Stimulated activated CD8-positive, alpha-beta memory T cell treated with anti-CD3 and anti-CD28 coated beads, Interleukin-7, amount 100 ng/mL, for 1 hour (primary cell): Measurements from ENCODE around the gene RNF168.
"Not testable (repeated sequence)": the region's sequence is repeated elsewhere in the genome, so short reads cannot be mapped to it uniquely, and the experiment has no call there.

Experiments
- DNase-seq, 2 donors: peaks; one replicate each; pipeline ENCODE4 v3.0.0-alpha.2; 2020; ENCODE audit warnings: low read depth in 2 of 2

RNF168 gene

DNA sequence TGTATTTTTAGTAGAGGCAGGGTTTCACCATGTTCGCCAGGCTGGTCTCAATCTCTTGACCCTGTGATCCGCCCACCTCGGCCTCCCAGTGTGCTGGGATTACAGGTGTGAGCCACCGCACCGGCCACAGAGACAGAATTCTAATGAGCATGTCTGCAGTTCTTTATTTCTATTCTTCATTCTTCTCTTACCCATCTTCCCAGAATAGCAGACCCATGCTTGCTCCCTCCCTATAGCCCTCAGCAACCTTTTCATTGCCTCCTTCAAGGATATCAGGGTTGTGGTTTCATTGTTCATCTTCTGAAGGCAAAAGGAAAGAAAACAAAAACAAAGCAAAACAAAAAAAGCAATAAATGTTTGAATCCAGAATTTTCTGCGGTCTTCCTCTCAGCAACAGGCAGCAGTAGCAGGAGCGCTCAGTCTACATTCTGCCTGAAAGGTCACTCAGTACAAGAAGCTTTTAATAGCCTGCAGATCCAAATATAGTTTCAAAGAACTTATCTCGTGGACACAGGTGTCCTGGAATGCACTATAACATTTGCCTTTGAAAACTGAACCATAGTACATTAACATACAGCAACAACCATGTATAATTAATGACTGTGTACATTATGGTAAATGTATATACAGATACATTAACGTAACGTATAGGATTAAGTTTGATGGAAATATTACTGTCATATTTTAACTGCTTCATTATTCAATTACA, 11.5 kb upstream of the RNF168 start, which contains the start of gene SMCO1:
Gene SMCO1, minus strand, starts transcription at position 434 of the 709 bp plus-strand sequence. Its CDS starts 137 bp downstream, at position 297.
- DNase-seq: no peak

DNA sequence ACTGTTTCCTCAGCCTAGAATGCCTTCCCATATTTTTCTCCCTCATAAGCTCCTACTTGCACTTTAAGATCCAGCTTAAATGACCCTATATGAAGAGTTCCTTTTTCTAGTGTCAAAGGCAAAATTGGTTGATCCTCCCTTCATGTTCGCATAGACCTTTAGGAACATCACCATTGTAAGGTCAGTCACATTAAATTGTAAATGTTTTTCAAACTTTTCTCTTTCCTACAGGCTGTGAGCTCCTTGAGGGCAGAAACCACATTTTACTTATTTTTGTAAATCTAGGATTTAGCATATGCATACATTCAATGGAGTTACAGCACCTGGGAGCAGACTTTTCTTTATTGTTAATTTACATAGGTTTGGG, 10.8 kb upstream of the RNF168 start:
- DNase-seq: no peak

DNA sequence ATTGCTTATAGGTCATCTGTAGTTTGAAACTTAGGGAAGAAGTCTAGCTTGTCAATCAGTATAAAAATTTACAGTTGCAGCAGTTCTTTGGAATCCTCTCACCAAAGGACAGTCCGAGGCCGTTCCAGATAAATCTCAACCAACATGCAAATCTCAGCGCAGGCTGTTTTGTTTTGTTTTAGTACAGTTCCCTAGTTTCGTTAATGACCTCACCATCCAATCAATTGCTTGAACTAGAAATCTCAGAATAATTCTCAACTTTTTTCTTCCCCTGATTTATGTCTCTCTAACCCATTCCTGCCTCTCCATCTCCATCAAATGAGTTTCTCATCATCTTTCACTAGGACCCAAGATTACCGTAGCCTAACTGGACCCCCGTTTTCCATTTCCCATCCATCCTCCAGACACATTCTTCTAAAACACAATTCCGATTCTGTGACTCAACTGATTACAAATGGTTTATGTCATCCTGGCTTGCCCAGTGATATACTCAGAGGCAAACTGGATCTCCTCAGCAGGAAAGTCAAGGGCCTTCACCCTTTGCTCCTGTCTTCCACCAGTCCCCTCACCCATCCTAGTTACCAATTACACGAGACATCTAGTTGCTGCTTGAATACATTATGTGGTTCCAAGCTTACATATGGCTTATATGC, 10.3 kb upstream of the RNF168 start:
- DNase-seq: no peak

DNA sequence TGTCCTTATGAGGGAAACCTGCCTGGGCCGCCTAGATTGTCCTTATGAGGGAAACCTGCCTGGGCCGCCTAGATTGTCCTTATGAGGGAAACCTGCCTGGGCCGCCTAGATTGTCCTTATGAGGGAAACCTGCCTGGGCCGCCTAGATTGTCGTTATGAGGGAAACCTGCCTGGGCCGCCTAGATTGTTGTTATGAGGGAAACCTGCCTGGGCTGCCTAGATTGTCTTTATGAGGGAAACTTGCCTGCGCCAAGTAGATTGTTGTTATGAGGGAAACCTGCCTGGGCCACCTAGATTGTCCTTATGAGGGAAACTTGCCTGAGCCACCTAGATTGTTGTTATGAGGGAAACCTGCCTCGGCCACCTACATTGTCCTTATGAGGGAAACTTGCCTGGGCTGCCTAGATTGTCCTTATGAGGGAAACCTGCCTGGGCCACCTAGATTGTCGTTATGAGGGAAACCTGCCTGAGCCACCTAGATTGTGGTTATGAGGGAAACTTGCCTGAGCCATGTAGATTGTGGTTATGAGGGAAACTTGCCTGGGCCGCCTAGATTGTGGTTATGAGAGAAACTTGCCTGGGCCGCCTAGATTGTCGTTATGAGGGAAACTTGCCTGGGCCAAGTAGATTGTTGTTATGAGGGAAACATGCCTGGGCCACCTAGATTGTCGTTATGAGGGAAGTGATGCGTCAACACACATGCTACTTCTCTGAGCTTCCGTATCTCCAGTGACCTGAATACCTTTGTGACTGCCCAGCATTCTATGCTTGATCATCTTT, 8.3 kb upstream of the RNF168 start:
- not testable (repeated sequence) for DNase-seq

DNA sequence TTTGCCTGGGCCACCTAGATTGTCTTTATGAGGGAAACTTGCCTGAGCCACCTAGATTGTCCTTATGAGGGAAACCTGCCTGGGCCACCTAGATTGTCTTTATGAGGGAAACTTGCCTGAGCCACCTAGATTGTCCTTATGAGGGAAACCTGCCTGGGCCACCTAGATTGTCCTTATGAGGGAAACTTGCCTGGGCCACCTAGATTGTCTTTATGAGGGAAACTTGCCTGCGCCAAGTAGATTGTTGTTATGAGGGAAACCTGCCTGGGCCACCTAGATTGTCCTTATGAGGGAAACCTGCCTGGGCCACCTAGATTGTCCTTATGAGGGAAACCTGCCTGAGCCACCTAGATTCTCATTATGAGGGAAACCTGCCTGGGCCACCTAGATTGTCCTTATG, 7.5 kb upstream of the RNF168 start:
- DNase-seq: not testable (repeated sequence)

DNA sequence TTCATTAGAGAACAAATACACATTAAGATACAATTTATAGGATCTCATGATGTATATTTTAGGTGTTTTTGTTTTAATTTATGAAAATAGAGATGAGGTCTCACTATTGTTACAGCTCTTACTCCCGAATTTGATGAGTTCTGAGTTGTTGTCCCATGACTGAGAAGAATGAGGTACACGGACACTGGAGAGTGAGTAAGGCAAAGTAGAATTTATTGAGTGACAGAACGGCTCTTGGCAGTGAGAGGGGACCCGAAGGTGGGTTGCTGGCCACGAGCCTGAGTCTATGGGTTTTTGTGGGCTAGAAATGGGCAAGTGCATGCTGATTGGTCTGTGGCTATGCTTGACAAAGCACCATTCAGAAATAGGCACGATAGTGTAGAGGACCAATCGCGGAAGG, 3.1 kb upstream of the RNF168 start:
- no peak for DNase-seq

DNA sequence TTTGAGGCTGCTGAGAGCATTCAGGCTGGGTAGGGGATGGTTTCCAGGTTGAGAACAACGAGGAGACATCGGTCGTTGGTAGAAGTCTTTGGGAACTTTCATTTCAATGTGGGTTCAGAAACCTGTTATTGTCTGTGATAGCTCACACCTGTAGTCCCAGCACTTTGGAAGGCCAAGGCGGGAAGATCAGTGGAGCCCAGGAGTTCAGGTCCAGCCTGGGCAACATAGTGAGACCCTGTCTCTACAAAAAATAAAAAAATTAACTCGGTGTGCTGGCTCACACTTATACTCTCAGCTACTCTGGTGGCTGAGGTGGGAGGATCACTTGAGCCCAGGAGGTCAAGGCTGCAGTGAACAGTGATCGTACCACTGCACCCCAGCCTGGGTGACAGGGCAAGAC, 988 bp upstream of the RNF168 start:
- DNase-seq: no peak

DNA sequence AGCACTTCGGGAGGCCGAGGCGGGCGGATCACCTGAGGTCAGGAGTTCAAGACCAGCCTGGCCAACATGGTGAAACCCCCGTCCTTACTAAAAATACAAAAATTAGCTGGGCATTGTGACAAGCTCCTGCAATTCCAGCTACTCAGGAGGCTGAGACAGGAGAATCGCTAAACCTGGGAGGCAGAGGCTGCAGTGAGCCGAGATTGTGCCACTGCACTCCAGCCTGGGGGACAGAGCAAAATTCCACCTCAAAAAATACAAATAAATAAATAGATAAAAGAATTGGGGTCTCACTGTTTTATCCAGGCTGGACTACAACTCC, 470 bp upstream of the RNF168 start:
- not testable (repeated sequence) for DNase-seq

DNA sequence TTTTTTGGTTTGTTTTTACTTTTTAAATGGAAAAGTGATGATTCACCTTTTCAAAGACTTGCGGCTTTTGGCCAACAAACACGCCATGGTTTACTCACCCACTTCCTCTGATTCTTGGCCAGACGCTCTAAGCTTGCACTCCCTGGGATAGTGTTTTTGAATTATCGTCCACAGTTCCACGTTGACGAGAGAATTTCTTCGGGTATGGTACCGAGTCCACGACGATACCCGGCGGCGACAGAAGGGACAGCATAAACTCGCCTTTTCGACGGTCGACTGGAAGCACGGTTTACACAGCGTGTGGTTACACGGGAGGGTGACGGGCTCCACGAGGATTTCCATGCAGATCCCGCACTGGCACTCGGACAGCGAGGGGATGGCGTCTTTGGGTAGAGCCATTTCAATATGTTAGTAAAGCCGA, 783 bp downstream of the RNF168 start:
- peak in 1 of 2 donors; percentile 19 for DNase-seq

DNA sequence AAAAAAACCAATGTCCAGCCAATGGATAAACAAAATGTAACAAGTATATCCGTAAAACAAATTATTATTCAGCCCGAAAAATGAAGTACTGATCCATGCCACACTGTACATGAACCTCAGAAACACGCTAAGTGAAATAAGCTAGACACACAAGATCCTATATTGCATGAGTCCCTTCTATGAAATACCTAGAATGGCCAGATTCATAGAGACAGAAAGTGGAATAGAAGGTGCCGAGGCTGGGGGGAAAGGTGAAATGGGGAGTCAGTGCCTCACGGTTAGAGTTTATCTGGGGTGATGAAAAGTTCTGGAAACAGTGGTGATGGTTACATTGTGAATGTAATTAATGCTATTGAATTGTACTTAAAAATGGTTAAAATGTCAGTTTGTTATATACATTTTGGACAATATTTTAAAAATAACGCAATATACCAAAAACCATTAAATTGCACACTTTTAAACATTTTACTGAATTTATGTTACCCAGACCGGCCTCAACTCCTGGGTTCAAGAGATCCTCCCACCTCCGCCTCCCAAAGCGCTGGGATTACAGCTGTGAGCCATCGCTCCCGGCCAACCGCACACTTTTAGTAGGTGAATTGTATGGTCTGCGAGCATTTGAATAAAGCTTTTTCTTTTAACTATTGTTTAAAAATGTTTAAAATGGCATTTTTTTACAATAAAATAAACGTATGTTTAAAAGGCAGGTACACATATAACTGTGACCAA, 2.1 kb downstream of the RNF168 start:
- DNase-seq: no peak

DNA sequence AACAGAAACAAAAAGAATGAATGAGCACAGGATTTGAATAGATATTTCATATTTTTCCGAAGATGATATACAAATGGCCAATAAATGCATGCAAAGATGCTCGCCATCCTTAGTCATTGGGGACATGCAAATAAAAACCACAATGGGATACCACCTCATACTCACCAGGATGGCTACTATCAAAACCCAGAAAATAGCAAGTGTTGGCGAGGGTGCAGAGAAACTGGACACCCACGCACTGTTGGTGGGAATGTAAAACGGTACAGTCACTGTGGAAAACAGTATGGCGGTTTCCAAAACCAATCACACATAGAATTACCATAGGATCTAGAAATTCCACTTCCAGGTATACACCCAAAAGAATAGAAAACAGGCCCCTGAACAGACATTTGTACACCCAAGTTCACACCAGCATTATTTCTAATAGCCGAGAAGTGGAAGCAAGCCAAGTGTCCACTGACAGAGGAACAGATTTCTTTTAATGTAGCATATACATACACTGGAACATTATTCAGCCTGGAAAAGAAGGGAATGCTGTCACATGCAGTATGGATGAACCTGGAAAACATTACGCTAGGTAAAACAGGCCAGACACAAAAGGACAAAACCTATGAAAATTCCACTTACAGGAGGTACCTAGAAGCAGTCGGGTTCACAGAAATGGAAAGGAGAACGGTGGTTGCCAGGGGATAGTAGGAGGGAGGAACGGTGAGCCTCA, 3.6 kb downstream of the RNF168 start:
- no peak for DNase-seq

DNA sequence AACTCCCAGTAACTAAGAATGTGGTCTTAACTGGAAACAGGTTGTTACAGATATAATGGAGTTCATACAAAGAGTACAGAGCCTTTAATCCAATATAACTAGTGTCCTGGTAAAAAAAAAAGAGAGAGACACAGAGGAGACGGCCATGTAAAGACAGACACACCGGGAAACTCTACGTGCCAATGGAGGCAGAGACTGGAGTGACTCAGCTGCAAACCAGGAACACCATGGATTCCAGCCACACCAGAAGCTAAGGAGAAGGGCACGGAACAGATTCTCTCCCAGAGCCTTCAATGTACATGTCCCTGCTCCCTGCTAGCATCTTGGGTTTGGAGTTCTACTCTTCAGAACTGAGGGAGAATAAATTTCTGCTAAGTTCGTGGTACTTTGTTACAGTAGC, 4.5 kb downstream of the RNF168 start:
- DNase-seq: no peak

DNA sequence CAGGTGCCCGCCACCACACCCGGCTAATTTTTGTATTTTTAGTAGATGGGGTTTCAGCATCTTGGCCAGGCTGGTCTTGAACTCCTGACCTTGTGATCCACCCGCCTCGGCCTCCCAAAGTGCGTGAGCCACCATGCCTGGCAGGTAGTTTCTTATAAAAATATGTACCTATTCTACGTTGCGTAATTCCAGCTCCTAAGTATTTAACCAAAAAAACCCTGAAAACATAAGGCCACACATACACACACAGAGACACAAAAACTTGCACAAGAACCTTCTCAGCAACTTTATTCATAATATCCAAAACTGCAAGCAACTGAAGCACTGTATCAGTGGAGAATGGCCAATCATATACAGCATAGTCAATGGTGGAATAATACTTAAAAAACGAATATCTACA, 5.3 kb downstream of the RNF168 start:
- DNase-seq: no peak

DNA sequence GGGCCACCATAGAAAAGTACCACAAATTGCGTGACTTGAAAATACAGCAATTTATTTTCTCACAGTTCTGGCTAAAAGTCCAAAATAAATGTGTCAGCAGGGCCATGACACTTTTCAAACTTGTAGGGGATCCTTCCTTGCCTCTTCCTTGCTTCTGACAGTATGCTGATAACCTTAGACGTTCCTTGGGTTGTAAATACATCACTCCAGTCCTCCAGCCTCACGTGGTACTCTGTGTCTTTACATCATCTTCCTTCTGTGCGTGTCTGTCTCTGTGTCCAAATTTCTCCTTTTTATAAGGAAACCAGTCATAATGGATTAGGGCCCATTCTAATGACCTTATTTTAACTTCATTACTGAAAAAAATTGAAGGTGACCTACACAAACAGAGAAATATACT, 7.4 kb downstream of the RNF168 start:
- DNase-seq: no peak

DNA sequence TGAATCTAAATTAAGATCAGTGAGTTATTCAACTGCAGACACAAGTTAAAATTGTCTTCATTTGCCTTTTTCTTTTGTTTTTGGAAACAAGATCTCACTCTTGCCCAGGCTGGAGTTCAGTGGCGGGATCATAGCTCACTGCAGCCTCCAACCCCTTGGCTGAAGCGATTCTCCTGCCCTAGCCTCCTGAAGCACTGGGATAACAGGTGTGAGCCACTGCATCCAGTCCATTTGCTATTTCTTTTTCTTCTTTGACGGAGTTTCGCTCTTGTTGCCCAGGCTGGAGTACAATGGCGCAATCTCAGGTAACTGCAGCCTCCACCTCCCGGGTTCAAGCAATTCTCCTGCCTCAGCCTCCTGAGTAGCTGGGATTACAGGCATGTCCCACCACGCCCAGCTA, 10.3 kb downstream of the RNF168 start:
- no peak for DNase-seq

DNA sequence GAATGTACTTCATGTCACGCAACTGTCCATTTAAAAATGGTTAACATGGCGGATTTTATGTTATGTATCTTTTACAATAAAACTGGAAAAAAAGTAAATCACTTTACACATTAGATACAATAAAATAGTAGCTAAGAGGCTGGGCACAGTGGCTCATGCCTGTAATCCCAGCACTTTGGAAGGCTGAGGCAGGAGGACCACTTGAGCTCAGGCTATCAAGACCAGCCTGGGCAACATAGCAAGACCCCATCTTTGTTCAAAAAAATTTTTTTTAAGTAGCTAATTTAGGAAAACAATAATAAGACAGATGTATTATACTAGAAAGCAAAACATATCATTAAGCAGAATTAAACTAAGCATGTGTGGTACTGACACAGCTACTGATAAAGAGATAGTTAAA, 11.5 kb downstream of the RNF168 start:
- DNase-seq: no peak

DNA sequence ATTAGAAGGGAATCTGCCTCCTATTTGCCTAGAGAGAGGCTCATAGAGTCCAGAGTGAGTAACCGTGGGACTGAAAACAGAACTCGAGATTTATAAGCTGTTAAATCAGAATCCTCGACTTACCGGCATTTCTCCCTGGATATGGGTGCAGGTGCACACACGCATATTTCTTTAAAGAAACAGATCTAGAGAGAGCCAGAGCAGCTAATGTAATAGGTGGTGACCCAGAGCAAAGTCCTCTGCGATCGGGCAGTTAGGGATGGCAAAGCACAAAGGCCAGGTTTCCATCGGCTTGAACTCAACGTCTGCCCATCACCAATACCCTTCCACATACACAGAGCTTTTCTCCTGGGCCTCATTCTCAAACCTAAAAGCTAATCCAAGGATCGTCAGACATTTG, 13.8 kb downstream of the RNF168 start:
- no peak for DNase-seq

DNA sequence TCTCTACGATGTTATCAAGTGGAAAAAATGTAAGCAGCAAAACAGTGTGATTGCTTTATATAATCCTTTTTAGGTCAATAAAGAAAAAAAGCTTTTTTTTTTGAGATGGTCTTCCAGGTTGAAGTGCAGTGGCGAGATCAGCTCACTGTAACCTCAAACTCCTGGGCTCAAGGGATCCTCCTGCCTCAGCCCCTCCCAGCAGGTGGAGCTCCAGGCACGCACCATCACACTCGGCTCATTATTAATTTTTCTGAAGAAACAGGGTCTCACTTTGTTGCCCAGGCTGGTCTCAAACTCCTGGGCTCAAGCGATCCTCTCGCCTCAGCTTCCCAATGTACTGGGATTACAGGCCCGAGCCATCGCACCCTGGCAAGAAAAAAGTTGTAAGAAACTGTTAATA, 17.3 kb downstream of the RNF168 start:
- no peak for DNase-seq

DNA sequence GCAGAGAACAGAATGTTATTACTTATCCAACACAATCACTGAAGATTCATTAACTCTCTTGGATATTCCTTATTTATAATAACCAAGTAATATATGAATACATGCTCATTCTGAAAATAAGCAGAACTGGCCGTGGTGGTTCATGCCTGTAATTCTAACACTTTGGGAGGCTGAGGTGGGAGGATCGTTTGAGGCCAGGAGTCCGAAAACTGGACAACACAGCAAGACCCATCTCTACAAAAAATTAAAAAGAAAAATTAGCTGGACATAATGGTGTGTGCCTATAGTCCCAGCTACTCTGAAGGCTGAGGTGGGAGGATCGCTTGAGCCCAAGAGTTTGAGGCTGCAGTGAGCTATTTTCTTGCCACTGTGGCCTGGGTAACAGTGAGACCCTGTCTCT, 25.9 kb downstream of the RNF168 start:
- DNase-seq: no peak

DNA sequence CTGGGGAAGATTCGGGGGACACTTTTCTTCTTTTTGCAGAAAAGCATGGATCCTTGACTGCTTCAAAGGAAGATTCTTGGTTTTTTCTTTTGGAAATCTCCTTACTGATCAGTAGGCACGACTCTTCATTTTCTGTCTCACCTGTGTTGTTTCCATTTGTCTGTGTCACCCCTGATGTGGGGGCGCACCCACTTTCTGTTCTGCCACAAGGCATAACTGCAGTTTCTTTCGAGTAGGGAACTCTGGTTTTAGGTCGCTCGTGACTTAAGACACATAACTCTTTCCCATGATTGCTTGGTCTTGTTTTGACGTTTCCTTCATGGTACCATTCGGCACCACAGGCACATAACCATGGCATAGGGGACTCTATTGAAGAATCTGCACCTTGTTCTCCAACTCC, 31.3 kb downstream of the RNF168 start:
- DNase-seq: no peak

DNA sequence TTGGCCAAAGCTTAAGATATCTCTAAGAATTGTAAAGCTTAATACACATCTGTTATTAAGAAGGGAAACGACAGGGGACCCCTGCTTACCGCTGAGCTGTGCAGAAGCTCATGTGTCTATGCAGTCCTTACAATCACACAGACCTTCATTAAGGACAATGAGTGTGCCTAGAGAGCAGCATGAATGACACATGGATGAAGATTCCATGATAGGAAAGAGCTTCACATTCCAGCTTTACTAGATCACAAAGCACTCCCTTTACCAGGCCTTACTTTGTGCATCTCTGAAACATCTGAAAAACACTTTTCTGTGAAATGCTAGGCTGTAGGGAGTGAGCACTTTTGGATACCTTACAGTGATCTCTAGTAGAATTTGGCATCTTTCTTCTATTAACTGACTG, 32.0 kb downstream of the RNF168 start:
- no peak for DNase-seq

DNA sequence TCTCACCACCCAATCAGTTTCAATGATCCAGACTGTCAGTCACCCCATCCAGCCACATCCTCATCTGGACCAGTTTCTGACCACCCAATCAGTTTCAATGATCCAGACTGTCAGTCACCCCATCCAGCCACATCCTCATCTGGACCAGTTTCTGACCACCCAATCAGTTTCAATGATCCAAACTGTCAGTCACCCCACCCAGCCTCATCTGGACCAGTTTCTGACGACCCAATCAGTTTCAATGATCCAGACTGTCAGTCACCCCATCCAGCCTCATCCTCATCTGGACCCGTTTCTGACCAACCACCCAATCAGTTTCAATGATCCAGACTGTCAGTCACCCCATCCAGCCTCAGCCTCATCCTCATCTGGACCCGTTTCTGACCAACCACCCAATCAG, 33.4 kb downstream of the RNF168 start:
- not testable (repeated sequence) for DNase-seq
